H1 (cell line): Measurements from ENCODE around the gene GALNT12. TPM values are rescaled to one million over a fixed set of nuclear protein-coding genes. Genes with fewer than 3 reads are reported as not detected.

Experiments used
- CTCF ChIA-PET: fragments of 300-600 bp; sonication (Branson Sonifier 250); formaldehyde crosslinking; loops from one replicate; lab custom pipeline; 2021; ENCODE audit not compliant: partially characterized antibody; lab: Charles Lee
- POLR2A ChIA-PET: fragments of 300-600 bp; sonication (Branson Sonifier 250); formaldehyde crosslinking; loops from one replicate; lab custom pipeline; 2021; ENCODE audit warnings: inconsistent platforms; ENCODE audit not compliant: partially characterized antibody; lab: Charles Lee
- DNase-seq, 2 experiments: peaks; one replicate each; pipeline versions ENCODE4 v3.0.0 to v3.0.0-alpha.2; 2010 to 2022; ENCODE audit warnings: low spot score in 2 of 2, low read depth in 1 of 2, mixed read lengths in 1 of 2
- FAIRE-seq: peaks from 2 replicates; lab custom pipeline; 2011; peaks lifted over from hg19 to GRCh38; lab: Jason Lieb, UNC
- H2AFZ ChIP-seq: 2 replicates; pipeline ENCODE4 v1.8.1; 2012; ENCODE audit warnings: low read length, inconsistent platforms
- H2AK5ac ChIP-seq: 2 replicates; pipeline ENCODE4 v1.6.1; 2013; ENCODE audit warnings: low read depth, low read length
- H2BK120ac ChIP-seq: replicated peaks from 2 replicates; pipeline ENCODE3; 2013; ENCODE audit warnings: low read depth, low read length, inconsistent platforms
- H2BK12ac ChIP-seq: 2 replicates; pipeline ENCODE4 v1.6.1; 2013; ENCODE audit warnings: low read depth, low read length
- H2BK15ac ChIP-seq: 2 replicates; pipeline ENCODE4 v1.6.1; 2013; ENCODE audit warnings: low read length
- H2BK20ac ChIP-seq: 2 replicates; pipeline ENCODE4 v1.6.1; 2013; ENCODE audit warnings: low read length
- H2BK5ac ChIP-seq: 2 replicates; pipeline ENCODE4 v1.6.1; 2013; ENCODE audit warnings: low read depth, low read length
- H3K14ac ChIP-seq: 2 replicates; pipeline ENCODE4 v1.6.1; 2013; ENCODE audit warnings: inconsistent platforms; ENCODE audit not compliant: insufficient read length
- H3K18ac ChIP-seq: 2 replicates; pipeline ENCODE4 v1.6.1; 2013; ENCODE audit warnings: low read length; ENCODE audit errors: extremely low read depth
- H3K23ac ChIP-seq: 2 replicates; pipeline ENCODE4 v1.6.1; 2013; ENCODE audit warnings: inconsistent platforms; ENCODE audit not compliant: insufficient read length
- H3K23me2 ChIP-seq: 2 replicates; pipeline ENCODE4 v1.6.1; 2013; ENCODE audit warnings: low read depth, low read length
- H3K27ac ChIP-seq: 2 replicates; pipeline ENCODE4 v1.6.1; 2011; ENCODE audit warnings: low read depth, low read length, inconsistent platforms
- H3K27me3 ChIP-seq, 4 experiments: replicated peaks in 1 of 4; 1 replicate in 1 of 4; 2 replicates in 3 of 4; pipeline versions ENCODE4 v1.6.1 to v1.8.1; 2011 to 2013; ENCODE audit warnings: low read length in 3 of 4, mild to moderate bottlenecking in 3 of 4, inconsistent platforms in 2 of 4, mixed read lengths in 2 of 4, moderate library complexity in 1 of 4; ENCODE audit not compliant: control insufficient read depth in 3 of 4, insufficient read depth in 3 of 4; ENCODE audit errors: extremely low read depth in 1 of 4
- H3K36me3 ChIP-seq, 4 experiments: 2 replicates each; pipeline versions ENCODE4 v1.6.1 to v1.8.1; 2011 to 2013; ENCODE audit warnings: mild to moderate bottlenecking in 4 of 4, low read length in 3 of 4, moderate library complexity in 2 of 4, control low read depth in 1 of 4, inconsistent platforms in 1 of 4; ENCODE audit not compliant: insufficient read depth in 4 of 4, control insufficient read depth in 2 of 4
- H3K4ac ChIP-seq: replicated peaks from 2 replicates; pipeline ENCODE3; 2013; ENCODE audit warnings: low read length, low read depth, mixed read lengths, inconsistent platforms; ENCODE audit not compliant: insufficient read length
- H3K4me1 ChIP-seq, 4 experiments: replicated peaks in 1 of 4; 1 replicate in 1 of 4; 2 replicates in 3 of 4; pipeline versions ENCODE4 v1.6.1 to v1.8.1; 2011 to 2013; ENCODE audit warnings: low read length in 3 of 4, inconsistent platforms in 2 of 4, mixed read lengths in 1 of 4; ENCODE audit not compliant: insufficient read depth in 4 of 4, control insufficient read depth in 3 of 4
- H3K4me2 ChIP-seq, 2 experiments: 2 replicates each; pipeline versions ENCODE4 v1.6.1 to v1.8.1; 2011 to 2013; ENCODE audit warnings: low read depth in 2 of 2, low read length in 2 of 2, control low read depth in 1 of 2, inconsistent platforms in 1 of 2, mild to moderate bottlenecking in 1 of 2; ENCODE audit not compliant: insufficient read depth in 1 of 2
- H3K4me3 ChIP-seq, 4 experiments: fragments of 200-600, 300-600 bp in 1 of 4; sonication (generic), shearing (Covaris generic), sonication (Bioruptor Twin) in 1 of 4; 2 replicates each; pipeline versions ENCODE4 v1.5.1 to v1.8.1; 2011 to 2016; ENCODE audit warnings: low read length in 4 of 4, low read depth in 3 of 4, control low read depth in 2 of 4, inconsistent platforms in 2 of 4, mild to moderate bottlenecking in 2 of 4, mixed read lengths in 1 of 4, moderate library complexity in 1 of 4; ENCODE audit not compliant: insufficient read depth in 2 of 4; ENCODE audit errors: extremely low read depth in 1 of 4
- H3K56ac ChIP-seq: replicated peaks from 2 replicates; pipeline ENCODE3; 2013; ENCODE audit warnings: low read depth, mild to moderate bottlenecking, mixed read lengths, low read length, inconsistent platforms; ENCODE audit not compliant: insufficient read length
- H3K79me1 ChIP-seq: 2 replicates; pipeline ENCODE4 v1.6.1; 2013; ENCODE audit warnings: low read depth, low read length, control low read depth
- H3K79me2 ChIP-seq, 2 experiments: 2 replicates each; pipeline versions ENCODE4 v1.6.1 to v1.8.1; 2012 to 2013; ENCODE audit warnings: low read length in 2 of 2, mild to moderate bottlenecking in 2 of 2, inconsistent platforms in 1 of 2; ENCODE audit not compliant: insufficient read depth in 2 of 2, control insufficient read depth in 1 of 2
- H3K9ac ChIP-seq, 4 experiments: replicated peaks in 1 of 4; 1 replicate in 1 of 4; 2 replicates in 3 of 4; pipeline versions ENCODE4 v1.6.1 to v1.8.1; 2011 to 2013; ENCODE audit warnings: low read depth in 3 of 4, low read length in 3 of 4, control low read depth in 2 of 4, mild to moderate bottlenecking in 2 of 4, moderate library complexity in 2 of 4, inconsistent platforms in 1 of 4; ENCODE audit errors: extremely low read depth in 1 of 4
- H3K9me3 ChIP-seq, 2 experiments: 2 replicates each; pipeline versions ENCODE4 v1.6.1 to v1.8.1; 2012 to 2013; ENCODE audit warnings: mild to moderate bottlenecking in 2 of 2, moderate library complexity in 2 of 2, control low read depth in 1 of 2, inconsistent platforms in 1 of 2, low read depth in 1 of 2, low read length in 1 of 2, mixed read lengths in 1 of 2; ENCODE audit not compliant: insufficient read depth in 2 of 2
- H4K20me1 ChIP-seq, 2 experiments: replicated peaks in 1 of 2; 2 replicates each; pipeline versions ENCODE3 to v1.8.1; 2011 to 2013; ENCODE audit warnings: inconsistent platforms in 2 of 2, low read length in 2 of 2, mild to moderate bottlenecking in 1 of 2; ENCODE audit not compliant: insufficient read depth in 2 of 2, control insufficient read depth in 1 of 2
- H4K5ac ChIP-seq: 2 replicates; pipeline ENCODE4 v1.6.1; 2013; ENCODE audit warnings: low read length, low read depth, mixed read lengths, inconsistent platforms; ENCODE audit not compliant: insufficient read length
- H4K8ac ChIP-seq: 2 replicates; pipeline ENCODE4 v1.8.0; 2013; ENCODE audit warnings: mild to moderate bottlenecking, moderate library complexity, low read length, inconsistent platforms; ENCODE audit not compliant: insufficient read depth; ENCODE audit errors: extremely low read depth
- H4K91ac ChIP-seq: replicated peaks from 2 replicates; pipeline ENCODE3; 2013; ENCODE audit warnings: low read length, mixed read lengths, inconsistent platforms; ENCODE audit not compliant: insufficient read length
- BCL11A ChIP-seq, 2 experiments: IDR thresholded peaks; one replicate each; pipeline ENCODE4 v1.6.1; 2011; ENCODE audit warnings: low read depth in 2 of 2, low read length in 2 of 2, mild to moderate bottlenecking in 2 of 2
- KDM4A ChIP-seq: IDR thresholded peaks from one replicate; pipeline ENCODE4 v1.7.1; 2012; ENCODE audit warnings: low read depth, mild to moderate bottlenecking, moderate library complexity, low read length, inconsistent platforms; ENCODE audit not compliant: severe bottlenecking
- NRF1 ChIP-seq: IDR thresholded peaks from 2 replicates; pipeline ENCODE4 v1.6.1; 2011; ENCODE audit warnings: mild to moderate bottlenecking, low read depth, low read length, improper control_type of control experiment
- PHF8 ChIP-seq: fragments of 200-600 bp; sonication (generic); conservative IDR thresholded peaks from 2 replicates; pipeline ENCODE4 v1.7.1; 2012; ENCODE audit warnings: low read depth, mild to moderate bottlenecking, inconsistent platforms, low read length, moderate library complexity
- POLR2AphosphoS5 ChIP-seq: IDR thresholded peaks from 2 replicates; pipeline ENCODE4 v1.6.1; 2011; ENCODE audit warnings: low read depth, low read length
- WGBS, 2 experiments: shearing (Covaris generic) in 1 of 2; methylation state at CpG; one replicate each; pipeline versions ENCODE4 v1.1.6 to v1.1.7; 2013 to 2015; ENCODE audit warnings: low lambda C conversion rate in 2 of 2, mixed read lengths in 2 of 2, inconsistent platforms in 1 of 2, low coverage in 1 of 2, missing lambda C conversion rate in 1 of 2; ENCODE audit not compliant: insufficient replicate concordance in 2 of 2, insufficient coverage in 1 of 2, insufficient read length in 1 of 2; ENCODE audit errors: extremely low coverage in 1 of 2, missing lambda C conversion rate in 1 of 2; 5-methylcytosine and 5-hydroxymethylcytosine counted together
- long read RNA-seq, 2 experiments: library from RNA in 1 of 2; library from capped mRNA in 1 of 2; stranded (forward); transcript quantifications; one replicate each; pipeline ENCODE4 v2.0.0, GENCODE V29; 2021; ENCODE audit warnings: inconsistent platforms in 1 of 2
- polyA minus RNA-seq, 3 experiments: library from RNA; depleted of rRNA, polyadenylated mRNA; stranded (reverse); fragments of >200 nt; gene quantifications; 1 replicate in 2 of 3; 2 replicates in 1 of 3; pipeline ENCODE4 v1.2.3, GENCODE V29; 2011
- polyA plus RNA-seq, 7 experiments: library from polyadenylated mRNA; depleted of rRNA in 3 of 7; stranded (reverse) in 5 of 7; unstranded in 2 of 7; fragments of >200 nt in 5 of 7; fragments of 200-250 nt in 2 of 7; gene quantifications; 1 replicate in 5 of 7; 2 replicates in 1 of 7; 4 replicates in 1 of 7; pipeline versions ENCODE4 v1.2.1 to v1.2.3, GENCODE V29; 2011 to 2013; ENCODE audit warnings: missing spikeins in 2 of 7, mixed read lengths in 2 of 7
- total RNA-seq: library from RNA; stranded (reverse); fragmentation: NEBNext Ultra II Directional; extraction: Animal tissue kit (Norgen Biotek cat#: 25700); gene quantifications from 2 replicates; pipeline ENCODE4 v1.2.1, GENCODE V29; 2021

GALNT12 gene, protein sequence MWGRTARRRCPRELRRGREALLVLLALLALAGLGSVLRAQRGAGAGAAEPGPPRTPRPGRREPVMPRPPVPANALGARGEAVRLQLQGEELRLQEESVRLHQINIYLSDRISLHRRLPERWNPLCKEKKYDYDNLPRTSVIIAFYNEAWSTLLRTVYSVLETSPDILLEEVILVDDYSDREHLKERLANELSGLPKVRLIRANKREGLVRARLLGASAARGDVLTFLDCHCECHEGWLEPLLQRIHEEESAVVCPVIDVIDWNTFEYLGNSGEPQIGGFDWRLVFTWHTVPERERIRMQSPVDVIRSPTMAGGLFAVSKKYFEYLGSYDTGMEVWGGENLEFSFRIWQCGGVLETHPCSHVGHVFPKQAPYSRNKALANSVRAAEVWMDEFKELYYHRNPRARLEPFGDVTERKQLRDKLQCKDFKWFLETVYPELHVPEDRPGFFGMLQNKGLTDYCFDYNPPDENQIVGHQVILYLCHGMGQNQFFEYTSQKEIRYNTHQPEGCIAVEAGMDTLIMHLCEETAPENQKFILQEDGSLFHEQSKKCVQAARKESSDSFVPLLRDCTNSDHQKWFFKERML
- total RNA-seq (17.5 and 19.6 TPM in 2 replicates), polyA plus RNA-seq (2011; rRNA removed) (16.2 and 21.2 TPM in 2 replicates), polyA minus RNA-seq (2011; rRNA and poly(A)+ RNA removed) (14.6 and 21.0 TPM in 2 replicates)
- polyA plus RNA-seq (2011; cell fraction: cytosol; rRNA removed): 22.4 TPM
- polyA plus RNA-seq (2011; cell fraction: nucleus; rRNA removed): 25.6 TPM
- 18.9 to 21.9 TPM (median 20.5 TPM) in 4 replicates for polyA plus RNA-seq (2012, experiment 1 of 2)
- 4.9 TPM for polyA plus RNA-seq (2012, experiment 2 of 2)
- polyA plus RNA-seq (2013, experiment 1 of 2): 19.4 TPM
- polyA plus RNA-seq (2013, experiment 2 of 2): 20.2 TPM
- polyA minus RNA-seq (2011; cell fraction: cytosol; rRNA and poly(A)+ RNA removed): 12.3 TPM
- 10.6 TPM for polyA minus RNA-seq (2011; cell fraction: nucleus; rRNA and poly(A)+ RNA removed)
- long read RNA-seq, experiment 1, partial matches to known transcripts: 9 of 13 reads
- long read RNA-seq, experiment 1, other reads (novel, unspliced or antisense): 2 of 13 reads
- long read RNA-seq, experiment 2, partial matches to known transcripts: 2 of 3 reads
- long read RNA-seq, experiment 2, other reads (novel, unspliced or antisense): 1 of 3 reads

- Histone ChIP-seq H3K23me2 (peaks cover 7% of the 10 kb centered on the region; the same call in 1 of the 2 replicates), H3K9ac (peak within 1 kb of the TSS in 2 of 4 experiments; percentile 16 to 71; a peak in 2 of 7 replicates), H2BK12ac (no peak within 1 kb of the TSS; the same call in 1 of the 2 replicates), H3K4ac (no peak within 1 kb of the TSS), H2BK5ac (no peak within 1 kb of the TSS), H3K14ac (no peak within 1 kb of the TSS), H2AK5ac (no peak within 1 kb of the TSS; the same call in 1 of the 2 replicates), H4K5ac (peak within 1 kb of the TSS; percentile 67), H3K4me2 (peak within 1 kb of the TSS; percentile 66 to 78), H2BK120ac (peak within 1 kb of the TSS; percentile 85), H4K91ac (peak within 1 kb of the TSS; percentile 51), H4K20me1 (no peaks in the 10 kb centered on the region), H2BK20ac (no peak within 1 kb of the TSS), H3K23ac (no peak within 1 kb of the TSS), H3K79me2 (no peaks in the 10 kb centered on the region), H3K56ac (no peak within 1 kb of the TSS), H3K27me3 (peaks cover 0 to 5% (median 2%) of the 10 kb centered on the region in 4 experiments; a peak in 2 of 7 replicates), H4K8ac (no peak within 1 kb of the TSS; the same call in 1 of the 2 replicates), H3K36me3 (no peaks in the 10 kb centered on the region), H3K79me1 (no peaks in the 10 kb centered on the region), H3K4me1 (peaks cover 5 to 22% (median 14%) of the 10 kb centered on the region in 4 experiments), H3K27ac (no peak within 1 kb of the TSS), H2AFZ (peak within 1 kb of the TSS; percentile 78), H3K18ac (peak within 1 kb of the TSS; percentile 64; the same call in 1 of the 2 replicates), H3K4me3 (peak within 1 kb of the TSS; percentile 38 to 67 (median 59)), H2BK15ac (peak within 1 kb of the TSS; percentile 19; the same call in 1 of the 2 replicates), H3K9me3 (no peaks in the 10 kb centered on the region)
- ChIA-PET CTCF (interaction anchor here (0.8 to 5.6 kb wide), 11 partner anchors 10 to 346 kb away, joined by 3 to 28 read pairs (median 3); partner anchors contain the start of gene ANKS6), POLR2A (interaction anchor here (1.1 to 2.1 kb wide), 2 partner anchors 11 to 15 kb away, joined by 3 to 16 read pairs; partner anchors contain the start of gene ANKS6)
- no peak for FAIRE-seq
- DNase-seq: peak in 1 of 2 experiments; percentile 77
- WGBS, 2 experiments: 38% methylated on average over 13 of the region's 51 CpGs; no CpG with 5 or more reads in 1 of the 2 experiments
- peak; percentile 55; the same call in 1 of the 2 replicates for TF ChIP-seq PHF8
- no peak for TF ChIP-seq BCL11A (IDR thresholded peaks at IDR 0.05; ENCODE audit: low read depth in 2 of 2, low read length in 2 of 2)
- TF ChIP-seq KDM4A: peak; percentile 33
- TF ChIP-seq POLR2AphosphoS5: peak; percentile 67
- no peak for TF ChIP-seq NRF1
These were observed at the start of gene GALNT12 for GRCh38 chr9:98807070-98807813. GALNT12 (plus strand) TSS chr9:98807670; CDS start chr9:98807699, 29 bp downstream.
